Panc1 (cell line): ENCODE measurements around the gene ZNF253. TPM values are rescaled to one million over a fixed set of nuclear protein-coding genes. Genes with fewer than 3 reads are reported as not detected.
"Not testable (repeated sequence)": the region's sequence is repeated elsewhere in the genome, so short reads cannot be mapped to it uniquely, and the experiment has no call there.

Experiments used
- ATAC-seq: fragments of 200-7000 bp; cut with Tn5 transposase; 2 replicates; pipeline ENCODE4 v1.9.1; 2020; ENCODE audit warnings: mild to moderate bottlenecking, moderate library complexity
- BruUV-seq: library from RNA; stranded (reverse); fragments of 400-500 nt; replicated peaks from 2 replicates; lab custom pipeline; 2021; lab: Mats Ljungman, UMichigan
- CTCF ChIA-PET: fragments of 300-600 bp; sonication (Branson Sonifier 250); formaldehyde crosslinking; loops from one replicate; lab custom pipeline; 2022; ENCODE audit warnings: antibody characterized with exemption; lab: Charles Lee
- POLR2A ChIA-PET: fragments of 300-600 bp; sonication (Branson Sonifier 250); formaldehyde crosslinking; loops from one replicate; lab custom pipeline; 2022; ENCODE audit warnings: antibody characterized with exemption; lab: Charles Lee
- DNase-seq: peaks from one replicate; pipeline ENCODE4 v3.0.0-alpha.2; 2010; ENCODE audit warnings: low read depth, low spot score
- H3K27ac ChIP-seq: 2 replicates; pipeline ENCODE4 v1.5.1; 2011; ENCODE audit warnings: mild to moderate bottlenecking, low read length, inconsistent platforms
- H3K27me3 ChIP-seq: fragments of 200-500 bp; sonication (Bioruptor generic); 2 replicates; pipeline ENCODE4 v1.6.0; 2014; ENCODE audit warnings: low read length, inconsistent platforms; ENCODE audit not compliant: control insufficient read depth, insufficient read depth
- H3K36me3 ChIP-seq: fragments of 200-500 bp; sonication (Bioruptor generic); 2 replicates; pipeline ENCODE4 v1.5.1; 2014; ENCODE audit warnings: inconsistent platforms, mild to moderate bottlenecking, low read length, moderate library complexity; ENCODE audit not compliant: control insufficient read depth, insufficient read depth
- H3K4me1 ChIP-seq: 2 replicates; pipeline ENCODE4 v1.5.1; 2011; ENCODE audit warnings: inconsistent platforms, mild to moderate bottlenecking, low read length, moderate library complexity; ENCODE audit not compliant: control insufficient read depth, insufficient read depth
- H3K4me3 ChIP-seq, 2 experiments: 2 replicates each; pipeline ENCODE4 v1.5.1; 2011 to 2012; ENCODE audit warnings: low read depth in 2 of 2, low read length in 2 of 2, mild to moderate bottlenecking in 2 of 2, inconsistent platforms in 1 of 2, moderate library complexity in 1 of 2
- H3K9me3 ChIP-seq: fragments of 200-500 bp; sonication (Bioruptor generic); 2 replicates; pipeline ENCODE4 v1.5.1; 2014; ENCODE audit warnings: low read depth, mild to moderate bottlenecking, inconsistent platforms, low read length, moderate library complexity; ENCODE audit not compliant: control insufficient read depth, insufficient read depth
- POLR2AphosphoS5 ChIP-seq: IDR thresholded peaks from 2 replicates; pipeline ENCODE4 v1.6.1; 2012; ENCODE audit warnings: mild to moderate bottlenecking, low read depth, low read length, moderate library complexity
- SIN3A ChIP-seq: IDR thresholded peaks from 2 replicates; pipeline ENCODE4 v1.6.1; 2012; ENCODE audit warnings: low read depth, mild to moderate bottlenecking, low read length, moderate library complexity, borderline replicate concordance; ENCODE audit not compliant: insufficient read depth
- TCF7L2 ChIP-seq: IDR thresholded peaks from 2 replicates; pipeline ENCODE4 v1.6.1; 2011; ENCODE audit warnings: mild to moderate bottlenecking, low read depth, low read length, inconsistent platforms
- in situ Hi-C: cut with HindIII; loops from 2 replicates; pipeline ENCODE4 v1.10.0; 2016; ENCODE audit warnings: low sequenced_read_pairs, low pct_unique_long_range_greater_than_20kb
- intact Hi-C: fragments of 100-400 bp; cut with micrococcal nuclease; formaldehyde crosslinking; loops from one replicate; pipeline ENCODE4 v1.10.0; 2022; ENCODE audit not compliant: unreplicated experiment
- total RNA-seq: library from RNA; stranded (reverse); gene quantifications from one replicate; pipeline ENCODE4 v1.2.1, GENCODE V29; 2021; ENCODE audit not compliant: unreplicated experiment
- TF ChIP-seq, protein P1 (sequence below), 2 experiments: IDR thresholded peaks; 2 replicates each; pipeline ENCODE4 v1.6.1; 2011 to 2012; ENCODE audit warnings: low read depth in 2 of 2, control low read depth in 1 of 2, low read length in 1 of 2, mild to moderate bottlenecking in 1 of 2, moderate library complexity in 1 of 2; ENCODE audit not compliant: insufficient read depth in 1 of 2
- TF ChIP-seq, protein P2 (sequence below): fragments of 450-650 bp; IDR thresholded peaks from 2 replicates; pipeline ENCODE4 v1.5.1; 2017; ENCODE audit warnings: mild to moderate bottlenecking

The ZNF253 gene
- total RNA-seq, 1 experiment from 2014 or later: 8.9 TPM

DNA sequence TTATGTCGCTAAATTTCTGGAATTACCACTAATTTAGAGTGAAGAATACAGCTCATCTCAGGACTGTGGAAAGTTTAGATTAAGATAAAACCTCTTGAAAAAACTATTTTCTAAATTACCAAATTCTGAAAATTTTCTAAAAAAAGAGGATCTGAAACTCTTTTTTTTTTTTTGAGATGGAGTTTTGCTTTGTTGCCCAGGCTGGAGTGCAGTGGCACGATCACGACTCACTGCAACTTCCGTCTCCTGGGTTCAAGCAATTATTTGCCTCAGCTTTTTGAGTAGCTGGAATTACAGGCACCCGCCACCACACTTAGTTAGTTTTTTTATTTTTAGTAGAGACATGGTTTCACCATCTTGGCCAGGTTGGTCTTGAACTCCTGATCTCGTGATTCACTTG lies 16.6 kb upstream of the ZNF253 start:
- POLR2A ChIA-PET: no interaction called here
- no peak for ATAC-seq
- TF ChIP-seq POLR2AphosphoS5 (no peak), SIN3A (no peak), TCF7L2 (no peak)
- TF ChIP-seq, protein P1, sequence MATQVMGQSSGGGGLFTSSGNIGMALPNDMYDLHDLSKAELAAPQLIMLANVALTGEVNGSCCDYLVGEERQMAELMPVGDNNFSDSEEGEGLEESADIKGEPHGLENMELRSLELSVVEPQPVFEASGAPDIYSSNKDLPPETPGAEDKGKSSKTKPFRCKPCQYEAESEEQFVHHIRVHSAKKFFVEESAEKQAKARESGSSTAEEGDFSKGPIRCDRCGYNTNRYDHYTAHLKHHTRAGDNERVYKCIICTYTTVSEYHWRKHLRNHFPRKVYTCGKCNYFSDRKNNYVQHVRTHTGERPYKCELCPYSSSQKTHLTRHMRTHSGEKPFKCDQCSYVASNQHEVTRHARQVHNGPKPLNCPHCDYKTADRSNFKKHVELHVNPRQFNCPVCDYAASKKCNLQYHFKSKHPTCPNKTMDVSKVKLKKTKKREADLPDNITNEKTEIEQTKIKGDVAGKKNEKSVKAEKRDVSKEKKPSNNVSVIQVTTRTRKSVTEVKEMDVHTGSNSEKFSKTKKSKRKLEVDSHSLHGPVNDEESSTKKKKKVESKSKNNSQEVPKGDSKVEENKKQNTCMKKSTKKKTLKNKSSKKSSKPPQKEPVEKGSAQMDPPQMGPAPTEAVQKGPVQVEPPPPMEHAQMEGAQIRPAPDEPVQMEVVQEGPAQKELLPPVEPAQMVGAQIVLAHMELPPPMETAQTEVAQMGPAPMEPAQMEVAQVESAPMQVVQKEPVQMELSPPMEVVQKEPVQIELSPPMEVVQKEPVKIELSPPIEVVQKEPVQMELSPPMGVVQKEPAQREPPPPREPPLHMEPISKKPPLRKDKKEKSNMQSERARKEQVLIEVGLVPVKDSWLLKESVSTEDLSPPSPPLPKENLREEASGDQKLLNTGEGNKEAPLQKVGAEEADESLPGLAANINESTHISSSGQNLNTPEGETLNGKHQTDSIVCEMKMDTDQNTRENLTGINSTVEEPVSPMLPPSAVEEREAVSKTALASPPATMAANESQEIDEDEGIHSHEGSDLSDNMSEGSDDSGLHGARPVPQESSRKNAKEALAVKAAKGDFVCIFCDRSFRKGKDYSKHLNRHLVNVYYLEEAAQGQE (IDR thresholded peaks at IDR 0.05; ENCODE audit: insufficient read depth in 1 of 2, low read depth in 2 of 2, low read length in 1 of 2): no peak
- TF ChIP-seq, protein P2, sequence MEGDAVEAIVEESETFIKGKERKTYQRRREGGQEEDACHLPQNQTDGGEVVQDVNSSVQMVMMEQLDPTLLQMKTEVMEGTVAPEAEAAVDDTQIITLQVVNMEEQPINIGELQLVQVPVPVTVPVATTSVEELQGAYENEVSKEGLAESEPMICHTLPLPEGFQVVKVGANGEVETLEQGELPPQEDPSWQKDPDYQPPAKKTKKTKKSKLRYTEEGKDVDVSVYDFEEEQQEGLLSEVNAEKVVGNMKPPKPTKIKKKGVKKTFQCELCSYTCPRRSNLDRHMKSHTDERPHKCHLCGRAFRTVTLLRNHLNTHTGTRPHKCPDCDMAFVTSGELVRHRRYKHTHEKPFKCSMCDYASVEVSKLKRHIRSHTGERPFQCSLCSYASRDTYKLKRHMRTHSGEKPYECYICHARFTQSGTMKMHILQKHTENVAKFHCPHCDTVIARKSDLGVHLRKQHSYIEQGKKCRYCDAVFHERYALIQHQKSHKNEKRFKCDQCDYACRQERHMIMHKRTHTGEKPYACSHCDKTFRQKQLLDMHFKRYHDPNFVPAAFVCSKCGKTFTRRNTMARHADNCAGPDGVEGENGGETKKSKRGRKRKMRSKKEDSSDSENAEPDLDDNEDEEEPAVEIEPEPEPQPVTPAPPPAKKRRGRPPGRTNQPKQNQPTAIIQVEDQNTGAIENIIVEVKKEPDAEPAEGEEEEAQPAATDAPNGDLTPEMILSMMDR: no peak
- intact Hi-C loops: no loop called here
- Histone ChIP-seq H3K4me1 (no peaks in the 10 kb centered on the region), H3K36me3 (no peaks in the 10 kb centered on the region), H3K4me3 (no peak overlapping the region), H3K9me3 (no peaks in the 10 kb centered on the region; the same call in 1 of the 2 replicates), H3K27me3 (no peaks in the 10 kb centered on the region), H3K27ac (no peak overlapping the region)
- CTCF ChIA-PET: interaction anchor here (0.7 kb wide), 2 partner anchors 28 to 107 kb away, joined by 3 to 6 read pairs; no protein-coding TSS in a partner anchor
- BruUV-seq: no TSS peak
- in situ Hi-C loops: no loop called here
- no peak for DNase-seq

DNA sequence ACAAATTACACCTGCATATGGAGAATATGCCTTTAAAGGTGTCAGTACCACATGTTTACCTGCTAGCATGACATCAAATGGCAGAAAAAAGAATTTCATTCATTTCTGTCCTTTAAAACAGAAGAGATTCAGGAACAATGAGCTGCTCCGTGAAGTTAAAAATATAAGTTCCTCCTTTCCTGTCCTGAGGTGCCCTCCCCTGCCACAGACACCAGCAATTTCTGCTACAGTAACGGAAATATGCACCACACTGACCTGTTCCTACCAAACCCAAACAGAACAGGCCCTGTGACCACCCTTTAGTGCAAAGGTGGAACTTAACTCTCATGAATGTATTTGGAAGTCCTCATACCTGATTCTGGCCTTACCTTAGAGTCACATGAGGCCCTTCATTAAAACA lies 13.9 kb upstream of the ZNF253 start:
- intact Hi-C loops, in situ Hi-C loops, BruUV-seq, H3K4me1 ChIP-seq, H3K27me3 ChIP-seq, H3K4me3 ChIP-seq, DNase-seq, H3K27ac ChIP-seq, POLR2A ChIA-PET, H3K9me3 ChIP-seq, H3K36me3 ChIP-seq, ATAC-seq, CTCF ChIA-PET: not testable (repeated sequence)

DNA sequence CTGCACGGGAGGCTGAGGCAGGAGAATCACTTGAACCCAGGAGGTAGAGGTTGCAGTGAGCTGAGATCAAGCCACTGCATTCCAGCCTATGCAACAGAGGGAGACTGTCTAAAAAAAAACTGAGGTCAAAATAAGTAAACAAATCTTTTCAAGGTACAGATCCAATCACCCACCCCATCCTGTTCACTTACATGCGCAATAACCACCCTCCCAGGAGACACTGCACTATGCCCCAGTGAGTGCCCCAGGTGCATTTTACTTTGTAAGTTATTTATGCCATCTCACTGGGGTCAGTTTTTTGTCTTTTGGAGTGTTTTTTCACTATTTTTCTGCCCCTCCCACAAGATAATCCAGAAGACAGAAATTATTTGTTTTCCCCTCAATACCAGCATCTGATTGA lies 6.9 kb upstream of the ZNF253 start:
- no peaks in the 10 kb centered on the region for H3K4me1 ChIP-seq
- no peaks in the 10 kb centered on the region for H3K27me3 ChIP-seq
- DNase-seq (no peak), ATAC-seq (no peak)
- POLR2A ChIA-PET: no interaction called here
- H3K9me3 ChIP-seq: no peaks in the 10 kb centered on the region
- CTCF ChIA-PET: no interaction called here
- no peak overlapping the region for H3K27ac ChIP-seq
- no peak for TF ChIP-seq SIN3A
- no peak for TF ChIP-seq POLR2AphosphoS5
- TF ChIP-seq TCF7L2: no peak
- TF ChIP-seq, protein P1 (IDR thresholded peaks at IDR 0.05; ENCODE audit: insufficient read depth in 1 of 2, low read depth in 2 of 2, low read length in 1 of 2): no peak
- TF ChIP-seq, protein P2: no peak
- H3K4me3 ChIP-seq: no peak overlapping the region
- no peaks in the 10 kb centered on the region for H3K36me3 ChIP-seq
- in situ Hi-C loops: no loop called here
- no TSS peak for BruUV-seq
- intact Hi-C loops: no loop called here
